Measurements from ENCODE around the gene LMO4.

DNA sequence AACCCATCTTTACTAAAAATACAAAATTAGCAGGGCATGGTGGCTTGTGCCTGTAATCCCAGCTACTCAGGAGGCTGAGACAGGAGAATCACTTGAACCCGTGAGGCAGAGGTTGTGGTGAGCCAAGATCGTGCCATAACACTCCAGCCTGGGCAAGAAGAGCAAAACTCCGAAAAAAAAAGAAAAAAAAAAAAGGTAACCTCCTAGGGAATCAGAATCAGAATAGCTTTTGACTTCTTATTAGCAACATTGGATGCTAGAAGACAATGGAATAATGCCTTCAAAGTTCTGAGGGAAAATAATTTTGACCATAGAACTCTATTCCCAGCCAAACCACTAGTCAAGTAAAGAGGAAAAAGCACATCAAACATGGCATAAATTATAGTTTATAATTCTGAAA is 60.9 kb downstream of the LMO4 start:
- TF ChIP-seq EP300 (IDR thresholded peaks at IDR 0.05; ENCODE audit: borderline replicate concordance) (no peak), TAF1 (IDR thresholded peaks at IDR 0.05; ENCODE audit: low read depth) (no peak), TEAD4 (IDR thresholded peaks at IDR 0.05) (no peak), REST (IDR thresholded peaks at IDR 0.05; ENCODE audit: low read depth) (no peak), NFIC (IDR thresholded peaks at IDR 0.05) (no peak), YY1 (IDR thresholded peaks at IDR 0.05; ENCODE audit: low read depth) (no peak)
